ENCODE measurements around the gene EDN2.
A peak's percentile ranks its signal among the peaks of the same experiment; 100 is the strongest.

The EDN2 gene
- total RNA-seq, result 0 to 0.07 reads per million in 2 donors

DNA sequence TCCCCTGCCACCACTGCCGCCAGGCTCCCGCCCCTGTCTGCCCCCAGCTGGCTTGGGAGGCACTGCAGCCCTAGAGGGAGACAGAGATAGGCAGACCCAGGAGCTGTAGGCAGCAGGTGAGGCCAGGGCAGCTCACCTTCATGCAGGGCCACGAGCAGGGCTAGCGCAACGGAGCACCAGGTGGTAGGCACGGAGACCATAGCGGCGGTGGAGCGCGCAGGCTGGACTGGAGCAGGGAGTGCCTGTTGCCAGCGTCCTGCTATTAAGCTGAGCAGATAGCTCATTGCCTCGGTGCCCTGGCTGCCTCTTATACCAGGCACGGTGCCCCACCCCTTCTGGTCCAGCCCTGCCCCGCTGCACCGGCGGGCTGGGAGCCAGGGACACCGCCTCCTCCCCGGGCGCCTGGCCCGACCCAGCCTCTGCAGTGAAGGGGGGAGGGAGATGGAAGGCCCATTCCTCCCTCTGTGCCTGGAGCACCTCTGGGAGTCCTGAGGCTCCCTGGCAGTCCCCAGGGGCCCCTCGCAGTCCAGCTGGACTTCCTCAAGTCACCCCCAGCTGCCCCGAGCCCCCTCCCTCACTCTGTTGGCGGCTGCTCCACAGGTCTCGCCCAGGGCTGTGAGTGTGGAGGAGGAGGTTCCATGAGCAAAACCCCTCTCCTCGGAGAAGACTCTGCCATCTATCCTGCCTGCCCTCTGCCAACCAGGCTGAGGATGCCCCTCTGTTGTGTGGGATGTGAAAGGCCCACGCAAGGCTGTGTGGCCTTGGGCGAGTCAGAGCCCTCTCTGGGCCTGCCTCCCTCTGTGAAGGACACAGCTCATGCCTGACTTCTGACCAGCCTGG lies at the start of gene EDN2:
TSS of gene EDN2 (minus strand) at position 282 of the 840 bp plus-strand sequence. CDS start at position 200, 82 bp downstream.
- peak in 1 of 5 experiments; percentile 10 for DNase-seq

DNA sequence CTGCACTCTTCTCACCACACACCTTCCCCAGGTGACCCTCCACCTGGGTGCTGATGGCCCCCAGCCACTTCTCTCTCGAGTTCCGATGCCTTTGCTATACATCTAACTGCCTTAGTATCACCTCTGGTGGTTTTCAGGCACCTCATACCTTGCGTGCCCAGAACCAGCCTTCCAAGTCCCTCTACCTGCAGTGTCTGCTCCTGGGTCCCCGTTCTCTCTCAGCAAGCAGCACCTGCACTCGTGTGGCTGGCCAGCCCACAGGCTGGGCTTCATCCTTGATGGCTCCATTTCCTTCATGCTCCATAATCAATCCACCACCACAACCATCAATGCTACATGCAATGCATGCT lies 49.2 kb upstream of the EDN2 start:
- DNase-seq, result no peak

DNA sequence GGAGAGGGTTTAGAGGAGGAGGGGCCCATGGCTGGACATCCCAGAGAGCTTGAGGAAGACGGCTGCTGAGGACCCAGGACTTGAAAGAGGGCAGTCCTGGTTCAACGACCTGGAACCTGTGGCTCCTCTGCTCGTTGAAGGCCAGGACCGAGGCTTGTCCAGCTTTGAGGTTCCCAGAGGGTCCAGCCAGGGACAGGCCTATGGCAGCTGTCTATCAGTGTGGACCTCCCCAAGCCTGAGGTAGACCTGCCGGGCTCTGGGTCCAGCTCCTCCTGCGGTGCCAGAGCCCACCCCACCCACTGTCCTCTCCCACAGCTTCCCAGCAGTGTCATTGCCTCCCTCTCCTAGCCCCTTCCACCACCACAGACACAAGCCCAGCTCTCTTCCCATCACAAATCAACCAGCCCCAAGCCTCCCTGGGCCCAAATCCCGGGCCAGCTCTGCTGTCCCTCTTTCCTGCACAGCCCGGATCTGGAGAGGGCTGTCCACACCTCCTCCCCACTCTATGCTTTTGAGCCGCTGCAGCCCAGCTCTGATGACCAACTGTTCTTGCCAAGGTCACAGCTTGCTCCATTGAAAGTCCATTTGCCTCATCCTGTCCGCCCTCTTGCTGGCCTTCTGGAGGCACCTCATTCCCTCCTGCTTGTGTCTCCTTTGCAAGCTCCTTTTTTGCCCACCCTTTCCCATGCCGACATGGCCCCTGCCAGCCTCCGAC lies 48.7 kb upstream of the EDN2 start:
- no peak for DNase-seq

DNA sequence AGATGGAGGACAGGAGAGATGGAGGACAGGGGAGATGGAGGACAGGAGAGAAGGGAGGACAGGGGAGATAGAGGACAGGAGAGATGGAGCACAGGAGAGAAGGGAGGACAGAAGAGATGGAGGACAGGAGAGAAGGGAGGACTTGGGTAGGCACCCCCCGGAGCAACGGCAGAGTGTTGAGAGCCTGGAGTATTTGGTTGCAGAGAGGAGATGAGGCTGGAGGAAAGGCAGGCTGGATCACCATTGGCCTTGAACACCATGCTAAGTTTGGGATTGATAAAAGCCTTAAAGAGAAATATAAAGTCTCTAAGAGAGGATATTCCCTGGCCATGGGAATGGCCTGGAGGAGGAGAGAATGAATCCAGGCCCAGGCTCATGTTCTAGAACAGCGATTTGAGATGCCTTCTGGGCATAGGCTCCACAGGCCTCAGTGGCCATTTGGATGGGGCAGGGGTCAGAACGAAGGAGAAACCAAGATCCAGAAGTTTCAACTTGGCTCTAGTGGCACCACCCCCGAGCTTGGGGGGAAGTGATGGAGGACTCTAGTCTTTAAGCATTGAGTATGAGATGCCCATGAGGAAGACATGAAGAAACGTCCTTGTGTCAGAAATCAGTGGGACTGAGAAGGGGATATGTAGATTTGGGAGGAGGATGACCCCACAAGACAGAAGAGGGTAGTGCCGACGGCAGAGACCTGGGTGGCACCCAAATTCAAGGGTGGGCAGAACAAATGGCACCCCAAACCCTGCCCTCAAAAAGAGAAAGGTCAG lies 47.9 kb upstream of the EDN2 start:
- DNase-seq, result no peak

DNA sequence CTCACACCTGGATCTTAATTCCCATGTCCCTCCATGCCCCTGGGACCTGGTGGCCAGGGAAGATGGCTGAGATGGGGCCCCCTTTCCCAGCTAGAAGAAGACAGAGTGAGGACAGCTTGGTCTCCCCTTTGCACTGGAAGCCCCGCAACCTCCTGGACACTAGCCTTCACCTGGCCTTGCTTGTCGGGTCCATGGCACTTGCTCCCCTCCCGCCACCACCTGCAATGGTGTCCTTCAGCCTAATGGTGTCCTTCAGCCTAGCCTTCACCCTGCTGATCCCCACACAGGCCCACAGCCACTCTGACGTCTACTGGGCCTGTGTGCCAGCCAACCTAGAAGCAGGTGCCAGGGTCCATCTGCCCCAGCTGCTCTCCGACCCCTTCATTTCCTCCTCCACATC lies 45.9 kb upstream of the EDN2 start:
- no peak for DNase-seq

DNA sequence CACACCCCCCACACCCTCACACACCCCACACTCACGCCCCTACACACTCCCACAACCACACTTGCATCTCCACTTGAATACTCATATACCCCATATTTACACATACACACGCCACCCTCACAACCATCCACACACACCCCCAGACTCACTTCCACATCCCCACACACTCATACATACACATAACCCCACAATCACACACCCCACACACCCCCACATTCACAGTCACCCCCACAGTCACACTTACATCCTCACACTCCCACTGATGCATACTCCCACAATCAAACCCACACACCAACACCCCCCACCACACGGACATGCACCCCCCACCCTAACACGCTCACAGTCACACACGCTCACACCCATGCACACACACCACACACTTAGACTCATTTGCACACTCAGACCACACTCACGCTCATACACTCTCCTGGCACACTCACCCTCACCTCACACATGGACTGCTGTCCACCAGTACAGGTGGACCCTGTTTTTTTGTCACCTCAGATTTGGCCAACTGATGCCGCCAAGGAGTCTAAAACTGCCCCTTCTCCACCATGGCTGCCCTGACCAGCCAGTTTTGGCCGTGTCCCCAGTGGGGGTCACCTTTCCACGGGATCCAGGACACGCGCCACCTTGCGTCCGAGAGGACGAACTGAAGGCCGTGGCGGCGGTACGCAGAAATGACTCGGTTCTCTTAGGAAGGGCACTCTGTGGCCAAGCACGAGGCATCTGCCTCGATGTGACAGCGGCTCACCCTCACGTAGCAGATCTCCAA lies 45.3 kb upstream of the EDN2 start:
- no peak for DNase-seq

DNA sequence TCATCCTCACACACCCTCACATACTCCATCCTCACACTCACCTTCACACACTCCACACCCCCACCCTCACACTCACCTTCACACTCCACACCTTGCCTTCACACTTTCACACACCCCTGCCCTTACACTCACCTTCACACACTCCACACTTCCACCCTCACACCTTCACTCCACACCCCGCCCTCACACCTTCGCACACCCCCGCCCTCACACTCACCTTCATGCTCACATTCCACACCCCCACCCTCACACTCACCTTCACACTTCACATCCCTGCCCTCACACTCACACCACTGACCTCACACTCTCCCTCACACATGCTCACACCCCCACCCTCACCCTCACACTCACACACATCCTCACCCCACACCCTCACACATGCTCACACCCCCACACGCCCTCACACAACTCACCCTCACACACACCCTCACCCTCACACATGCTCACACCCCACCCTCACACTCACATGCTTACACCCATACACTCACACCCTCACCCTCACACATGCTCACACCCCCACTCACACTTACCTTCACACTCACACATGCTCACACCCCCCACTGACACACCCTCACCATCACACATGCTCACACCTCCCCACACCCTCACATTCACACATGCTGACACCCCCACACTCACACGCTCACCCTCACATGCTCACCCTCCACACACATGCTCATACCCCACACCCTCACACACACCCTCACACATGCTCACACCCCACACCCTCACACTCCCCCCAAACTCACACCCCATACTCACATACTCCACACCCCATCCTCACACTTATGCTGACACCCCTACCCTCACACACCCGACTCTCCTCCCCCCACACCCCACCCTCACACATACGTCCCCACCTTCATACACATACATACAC lies 44.5 kb upstream of the EDN2 start:
- DNase-seq, result no peak

DNA sequence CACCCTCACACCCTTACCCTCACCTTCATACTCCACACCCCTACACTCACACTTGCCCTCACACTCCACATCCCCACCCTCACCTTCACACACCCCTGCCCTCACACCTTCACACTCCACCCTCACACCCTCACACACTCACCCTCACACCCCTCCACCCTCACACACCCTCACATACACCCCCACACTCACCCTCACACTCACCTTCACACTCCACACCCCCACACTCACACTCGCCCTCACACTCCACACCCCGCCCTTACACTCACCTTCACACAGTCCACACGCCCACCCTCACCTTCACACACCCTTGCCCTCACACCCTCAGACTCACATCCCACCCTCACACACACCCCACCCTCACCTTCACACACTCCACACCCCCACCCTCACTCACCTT lies 43.6 kb upstream of the EDN2 start:
- no peak for DNase-seq

DNA sequence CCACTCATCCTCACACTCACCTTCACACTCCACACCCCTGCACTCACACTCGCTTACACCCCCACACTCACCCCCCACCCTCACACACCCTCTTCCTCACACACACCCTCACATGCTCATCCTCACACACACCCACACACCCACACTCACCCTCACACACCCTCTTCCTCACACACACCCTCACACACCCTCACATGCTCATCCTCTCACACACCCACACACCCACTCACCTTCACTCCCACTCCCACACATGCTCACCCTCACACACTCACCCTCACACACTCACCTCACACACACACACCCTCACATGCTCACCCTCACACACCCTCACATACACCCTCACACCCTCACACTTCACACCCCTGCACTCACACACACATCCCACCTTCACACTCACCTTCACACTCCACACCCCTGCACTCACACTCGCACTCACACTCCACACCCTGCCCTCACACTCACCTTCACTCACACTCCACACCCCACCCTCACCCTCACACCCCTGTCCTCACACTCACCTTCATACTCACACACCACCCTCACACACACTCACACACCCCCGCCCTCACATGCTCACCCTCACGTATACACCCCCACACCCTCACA lies 42.6 kb upstream of the EDN2 start:
- no peak for DNase-seq

DNA sequence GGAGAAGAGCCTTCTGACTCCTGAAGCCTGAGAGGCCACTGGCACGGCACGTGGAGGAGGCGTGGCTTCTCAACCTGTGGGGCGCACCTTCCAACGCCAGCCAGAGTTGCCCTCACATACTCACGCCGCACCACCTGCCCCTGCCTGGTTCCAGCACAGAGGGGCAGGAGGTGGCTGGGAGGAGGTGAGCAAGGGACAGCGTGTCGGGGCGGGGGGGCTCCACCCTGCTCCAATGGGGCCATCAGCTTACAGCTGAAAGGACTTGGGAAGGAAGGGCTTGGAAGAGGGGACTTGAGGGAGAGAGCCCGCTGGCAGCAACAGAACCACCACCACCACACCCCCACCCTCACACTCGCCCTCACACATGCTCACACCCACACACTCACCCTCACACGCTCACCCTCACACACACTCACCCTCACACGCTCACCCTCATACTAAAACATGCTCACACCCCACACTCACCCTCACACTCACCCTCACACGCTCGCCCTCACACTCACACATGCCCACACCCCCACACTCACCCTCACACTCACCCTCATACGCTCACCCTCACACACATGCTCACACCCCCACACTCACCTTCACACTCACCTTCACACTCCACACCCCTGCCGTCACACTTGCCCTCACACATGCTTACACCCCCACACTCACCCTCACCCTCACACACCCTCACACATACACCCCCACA lies 41.6 kb upstream of the EDN2 start:
- DNase-seq, result no peak

DNA sequence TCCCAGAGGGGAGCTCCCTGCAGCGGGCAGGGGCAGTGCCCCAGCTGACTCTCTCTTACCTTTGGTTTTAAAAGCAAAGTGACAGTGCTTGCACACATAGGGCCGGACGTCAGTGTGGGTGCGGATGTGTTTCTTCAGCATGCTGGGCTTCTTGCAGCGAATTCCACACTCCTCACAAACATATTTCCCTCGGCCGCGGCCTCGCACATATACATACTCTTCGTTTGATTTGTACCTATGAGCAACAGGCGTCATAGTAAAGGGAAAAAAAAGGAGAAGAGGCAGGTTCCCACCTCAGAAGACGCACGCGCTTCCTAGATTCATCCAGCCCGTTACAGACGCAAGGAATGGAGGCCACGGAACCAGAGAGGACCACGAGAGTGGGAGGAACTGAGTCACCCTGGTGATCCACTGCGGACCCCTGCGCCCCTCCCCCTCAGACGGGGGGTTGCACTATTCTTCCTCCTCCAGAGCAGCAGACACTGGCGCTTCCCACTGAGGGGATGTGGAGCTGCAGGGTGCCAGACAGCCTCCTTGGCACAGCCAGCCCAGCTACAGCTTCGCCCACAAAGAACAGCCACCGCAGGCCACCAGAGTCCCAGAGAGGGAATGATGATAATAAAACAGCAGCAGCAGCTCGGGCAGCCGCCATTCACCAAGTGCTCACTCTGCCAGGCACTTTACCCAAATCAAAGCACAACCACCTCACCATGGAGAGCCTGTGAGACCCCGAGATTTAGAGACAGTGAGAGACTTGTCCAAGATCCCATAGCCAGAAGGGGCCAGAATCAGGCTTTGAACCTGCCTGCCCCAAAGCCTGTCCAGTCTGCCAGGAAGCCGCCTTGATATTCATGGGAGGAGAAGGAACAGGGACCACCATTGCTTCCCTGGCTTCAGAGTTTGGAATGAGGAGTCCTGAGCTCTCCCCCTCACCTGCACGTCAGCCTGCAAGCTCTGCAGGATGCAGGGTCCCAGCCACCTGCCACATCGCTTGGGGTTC lies 40.5 kb upstream of the EDN2 start:
- DNase-seq, result no peak

DNA sequence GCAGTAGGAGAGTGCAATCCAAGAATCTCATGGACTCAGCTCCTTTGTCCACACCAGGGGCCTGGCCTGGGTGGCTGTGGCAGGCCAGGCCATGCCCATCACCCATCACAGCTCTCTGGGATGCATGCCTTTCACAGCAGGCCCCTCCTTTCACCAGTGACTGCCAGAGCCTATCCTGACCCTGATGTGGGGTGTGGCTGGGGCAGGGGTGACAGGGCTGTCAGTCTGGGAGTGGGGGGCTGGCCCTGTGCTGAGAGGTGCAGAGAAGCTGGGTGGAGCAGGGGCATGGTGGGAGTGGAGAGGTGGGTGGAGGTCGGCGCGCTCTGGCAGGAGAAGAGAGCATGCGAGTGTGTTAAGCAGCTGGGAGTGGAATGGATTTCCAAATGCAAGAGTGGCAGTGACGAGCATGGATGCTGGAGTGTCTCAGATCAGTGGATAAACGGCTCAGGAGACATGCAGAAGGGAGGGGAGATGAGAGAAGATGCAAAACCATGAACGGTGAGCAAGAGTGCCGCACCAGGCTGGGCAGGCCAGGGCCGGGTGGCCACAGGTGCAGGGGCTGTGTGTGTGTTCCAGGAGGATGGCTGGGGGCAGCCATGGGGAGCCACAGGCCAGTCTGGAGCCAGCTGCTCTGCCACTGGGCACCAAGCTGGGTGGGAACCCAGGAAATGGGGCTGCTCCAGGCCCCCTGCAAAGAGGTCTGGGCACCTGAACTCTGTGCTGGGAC lies 39.6 kb upstream of the EDN2 start:
- DNase-seq, result no peak

DNA sequence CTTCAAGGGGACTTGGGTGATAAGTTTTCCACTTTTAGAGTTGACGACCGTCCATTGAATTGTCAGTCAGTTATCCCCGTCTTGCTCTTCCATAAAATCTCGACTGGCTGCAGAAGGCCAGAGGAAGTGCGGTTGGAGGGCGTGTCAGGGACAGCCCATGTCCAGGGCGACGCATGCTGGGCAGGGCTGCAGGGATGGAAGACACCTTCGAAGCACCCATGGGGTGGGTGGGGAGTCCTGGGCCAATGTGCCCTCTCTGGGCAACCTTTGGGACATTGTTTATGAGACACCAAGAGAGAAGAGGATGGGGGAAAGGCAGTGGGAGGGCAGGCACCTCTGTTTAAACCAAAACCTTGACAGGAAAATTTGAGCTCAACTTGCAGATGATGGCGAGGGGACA lies 38.6 kb upstream of the EDN2 start:
- DNase-seq, result no peak

DNA sequence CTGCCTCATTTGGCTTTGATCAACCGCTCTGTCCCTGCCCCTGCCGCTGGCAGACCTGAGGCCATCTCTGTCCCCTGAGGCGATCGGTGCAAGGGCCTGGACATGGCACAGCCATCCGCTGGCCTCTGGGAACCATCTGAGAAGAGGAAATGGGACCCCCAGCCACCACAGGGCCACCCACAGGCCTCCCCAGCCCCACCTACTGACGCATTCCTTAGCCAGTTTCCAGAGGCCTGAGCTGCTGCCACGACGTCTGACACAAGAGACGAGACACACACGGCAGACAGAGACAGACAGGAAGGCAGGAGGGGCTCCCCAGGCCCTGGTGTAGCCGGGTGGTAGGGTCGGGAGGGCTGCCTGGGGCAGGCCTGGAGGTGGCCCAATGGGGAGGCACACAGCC lies 37.3 kb upstream of the EDN2 start:
- no peak for DNase-seq

DNA sequence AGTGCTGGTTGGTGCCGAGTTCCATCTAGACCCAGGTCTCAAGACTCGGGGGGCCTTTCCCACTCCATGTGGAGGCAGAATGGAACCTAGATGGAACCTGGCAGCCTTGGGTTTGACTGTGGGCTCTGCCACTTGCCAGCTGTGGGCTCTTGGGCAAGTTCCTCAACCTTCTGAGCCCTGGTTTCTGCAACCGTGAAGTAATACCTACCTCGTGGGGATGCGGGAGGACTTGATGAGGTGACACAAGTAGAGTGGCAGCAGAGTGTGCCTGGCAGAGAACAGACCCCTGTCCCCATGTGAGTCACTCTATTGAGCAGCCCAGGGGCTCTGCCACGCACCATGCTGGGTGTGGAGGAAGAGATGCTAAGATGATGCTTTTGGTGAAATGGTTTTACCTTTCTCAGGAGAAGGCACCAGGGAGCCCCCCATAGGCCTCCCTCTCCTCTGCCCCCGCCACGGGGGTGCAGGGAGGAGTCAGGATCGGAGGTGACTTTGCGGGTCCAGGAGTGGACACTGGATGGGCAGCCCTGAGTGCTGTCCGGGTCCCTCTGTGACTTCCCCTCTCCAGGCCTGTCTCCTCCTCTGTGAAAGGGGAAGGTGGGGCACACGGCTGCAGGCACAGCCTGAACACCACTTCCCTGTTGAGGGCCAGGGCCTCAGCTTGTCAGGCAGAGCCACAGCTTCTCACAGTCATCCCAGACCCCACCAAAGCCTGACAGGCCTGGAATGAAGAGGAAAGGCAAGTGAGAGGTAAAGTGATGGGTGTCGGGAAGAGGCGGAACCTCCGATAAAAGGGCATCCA lies 36.7 kb upstream of the EDN2 start:
- no peak for DNase-seq

DNA sequence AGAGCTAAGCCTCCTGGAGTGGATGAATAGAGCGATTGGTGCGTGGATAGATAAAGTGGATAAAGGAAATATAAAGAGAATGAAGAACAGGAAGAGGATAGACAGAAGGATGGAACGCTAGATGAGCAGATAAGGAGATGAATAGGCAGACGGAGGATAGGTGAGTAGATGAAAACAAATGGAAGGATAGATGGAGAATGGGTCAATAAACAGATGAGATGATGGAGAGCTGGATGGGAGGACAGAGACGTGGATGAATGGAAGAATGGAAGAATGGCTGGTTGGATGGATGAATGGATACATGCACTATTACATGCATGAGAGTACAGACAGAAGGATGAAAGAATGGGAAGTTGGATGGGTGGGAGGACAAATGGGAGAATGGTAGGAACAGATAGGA lies 35.2 kb upstream of the EDN2 start:
- DNase-seq, result no peak

DNA sequence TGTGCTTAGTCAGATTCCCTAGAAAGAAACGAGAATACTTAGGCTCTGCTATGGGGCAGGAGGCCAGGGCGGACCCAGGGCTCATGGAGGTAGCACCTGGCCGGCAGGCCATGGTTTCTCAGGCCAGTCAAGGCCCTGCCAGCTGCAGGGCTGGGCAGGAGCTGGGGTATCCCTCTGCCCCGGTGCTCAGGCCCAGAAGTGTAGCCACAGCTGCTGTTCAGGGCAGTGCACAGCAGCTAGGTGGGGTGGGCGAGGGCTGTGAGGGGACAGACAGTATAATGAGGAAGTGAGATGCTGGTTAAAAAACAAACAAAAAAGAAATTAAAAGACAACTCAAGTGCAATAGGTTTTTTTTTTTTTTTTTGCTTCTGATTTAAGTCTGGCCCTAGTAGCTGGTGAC lies 34.0 kb upstream of the EDN2 start:
- no peak for DNase-seq

DNA sequence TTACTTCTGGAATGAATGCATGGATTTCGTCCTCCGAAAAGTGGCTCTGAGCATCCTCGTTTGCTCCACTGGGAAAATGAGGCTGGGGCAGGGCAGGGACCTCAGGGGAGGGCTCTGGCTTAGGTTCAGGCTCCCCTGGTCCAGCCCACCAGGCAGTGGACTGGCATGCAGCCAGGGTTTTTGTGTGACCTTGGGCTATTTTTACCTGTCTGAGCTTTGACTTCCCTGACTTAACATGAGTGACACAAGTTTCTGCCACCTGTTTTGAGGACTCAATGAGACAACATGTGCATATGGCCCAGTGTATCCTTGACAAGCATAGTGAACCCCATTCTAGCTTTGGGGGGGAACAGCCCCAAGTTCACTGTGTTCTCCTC lies 32.6 kb upstream of the EDN2 start:
- no peak for DNase-seq

All from T-helper 2 cell (primary cell).